HG03575 (cell line): ENCODE data around the gene CMTM4.
"Not testable (repeated sequence)": the region's sequence is repeated elsewhere in the genome, so short reads cannot be mapped to it uniquely, and the experiment has no call there.

Experiments used
- ATAC-seq: cut with Tn5 transposase; IDR thresholded peaks from one replicate; pipeline ENCODE4 v1.9.1; 2021; ENCODE audit not compliant: unreplicated experiment, insufficient number of reproducible peaks, low FRiP score; ENCODE audit errors: extremely low read depth

Gene CMTM4

GRCh38 chr16:66711581-66711980, 15.0 kb upstream of the CMTM4 start:
- no peak for ATAC-seq

GRCh38 chr16:66706506-66706880, 9.9 kb upstream of the CMTM4 start:
- ATAC-seq = no peak

GRCh38 chr16:66705790-66706505, 9.4 kb upstream of the CMTM4 start:
- no peak for ATAC-seq

- ATAC-seq = no peak
Measured at GRCh38 chr16:66703406-66704215, 7.1 kb upstream of the CMTM4 start.

- ATAC-seq = no peak
Measured at GRCh38 chr16:66701516-66701915, 5.0 kb upstream of the CMTM4 start.

- ATAC-seq = no peak
Measured at GRCh38 chr16:66701026-66701425, 4.5 kb upstream of the CMTM4 start.

- ATAC-seq = no peak
Measured at GRCh38 chr16:66699898-66700297, 3.4 kb upstream of the CMTM4 start.

- ATAC-seq = no peak
Measured at GRCh38 chr16:66698046-66698445, 1.5 kb upstream of the CMTM4 start.

GRCh38 chr16:66695935-66696668, 441 bp downstream of the CMTM4 start:
- ATAC-seq = no peak

- ATAC-seq = no peak
Measured at GRCh38 chr16:66695471-66695934, 1.0 kb downstream of the CMTM4 start.

- ATAC-seq = no peak
Measured at GRCh38 chr16:66693149-66693548, 3.4 kb downstream of the CMTM4 start.

GRCh38 chr16:66692341-66692740, 4.2 kb downstream of the CMTM4 start:
- no peak for ATAC-seq

GRCh38 chr16:66691234-66691633, 5.3 kb downstream of the CMTM4 start:
- no peak for ATAC-seq

- no peak for ATAC-seq
Measured at GRCh38 chr16:66690106-66690847, 6.3 kb downstream of the CMTM4 start.

- ATAC-seq = no peak
Measured at GRCh38 chr16:66689282-66689681, 7.3 kb downstream of the CMTM4 start.

- ATAC-seq = no peak
Measured at GRCh38 chr16:66687906-66688625, 8.5 kb downstream of the CMTM4 start.

- ATAC-seq = not testable (repeated sequence)
Measured at GRCh38 chr16:66685501-66686115, 10.9 kb downstream of the CMTM4 start.

- ATAC-seq = no peak
Measured at GRCh38 chr16:66682271-66682670, 14.3 kb downstream of the CMTM4 start.
